Nephron progenitor cell (in vitro differentiated cells): Measurements from ENCODE around the gene PYGO2.
A peak's percentile ranks its signal among the peaks of the same experiment; 100 is the strongest.

ENCODE experiments used
- DNase-seq: peaks from one replicate; pipeline ENCODE4 v3.0.0; 2021
- H3K27ac Mint-ChIP-seq: 2 replicates; pipeline ENCODE4 v1.8.0; 2021; ENCODE audit warnings: mild to moderate bottlenecking, moderate library complexity, mixed read lengths
- H3K27me3 Mint-ChIP-seq: 2 replicates; pipeline ENCODE4 v1.8.0; 2021; ENCODE audit warnings: mild to moderate bottlenecking, low read depth, mixed read lengths; ENCODE audit not compliant: poor library complexity
- H3K36me3 Mint-ChIP-seq: 2 replicates; pipeline ENCODE4 v1.8.0; 2021; ENCODE audit warnings: low read depth, mixed read lengths
- H3K4me1 Mint-ChIP-seq: 2 replicates; pipeline ENCODE4 v1.8.0; 2021; ENCODE audit warnings: mixed read lengths
- H3K4me3 Mint-ChIP-seq: 2 replicates; pipeline ENCODE4 v1.8.0; 2021; ENCODE audit warnings: mild to moderate bottlenecking, moderate library complexity, mixed read lengths
- H3K9me3 Mint-ChIP-seq: 2 replicates; pipeline ENCODE4 v1.8.0; 2021; ENCODE audit warnings: mild to moderate bottlenecking, moderate library complexity, mixed read lengths
- TF ChIP-seq, protein P1 (sequence below): fragments of 200-600 bp; sonication (generic); IDR thresholded peaks from 2 replicates; pipeline ENCODE4 v1.5.0; 2021; ENCODE audit warnings: antibody characterized with exemption

Gene PYGO2

GRCh38 chr1:154962156-154962749 is 671 bp upstream of the PYGO2 start:
- Mint-ChIP-seq H3K27ac (peak overlapping the region; percentile 94), H3K27me3 (no peaks in the 10 kb centered on the region), H3K4me1 (peaks cover 44% of the 10 kb centered on the region), H3K9me3 (no peaks in the 10 kb centered on the region), H3K36me3 (peaks cover 34% of the 10 kb centered on the region), H3K4me3 (peak overlapping the region; percentile 89)
- TF ChIP-seq, protein P1, sequence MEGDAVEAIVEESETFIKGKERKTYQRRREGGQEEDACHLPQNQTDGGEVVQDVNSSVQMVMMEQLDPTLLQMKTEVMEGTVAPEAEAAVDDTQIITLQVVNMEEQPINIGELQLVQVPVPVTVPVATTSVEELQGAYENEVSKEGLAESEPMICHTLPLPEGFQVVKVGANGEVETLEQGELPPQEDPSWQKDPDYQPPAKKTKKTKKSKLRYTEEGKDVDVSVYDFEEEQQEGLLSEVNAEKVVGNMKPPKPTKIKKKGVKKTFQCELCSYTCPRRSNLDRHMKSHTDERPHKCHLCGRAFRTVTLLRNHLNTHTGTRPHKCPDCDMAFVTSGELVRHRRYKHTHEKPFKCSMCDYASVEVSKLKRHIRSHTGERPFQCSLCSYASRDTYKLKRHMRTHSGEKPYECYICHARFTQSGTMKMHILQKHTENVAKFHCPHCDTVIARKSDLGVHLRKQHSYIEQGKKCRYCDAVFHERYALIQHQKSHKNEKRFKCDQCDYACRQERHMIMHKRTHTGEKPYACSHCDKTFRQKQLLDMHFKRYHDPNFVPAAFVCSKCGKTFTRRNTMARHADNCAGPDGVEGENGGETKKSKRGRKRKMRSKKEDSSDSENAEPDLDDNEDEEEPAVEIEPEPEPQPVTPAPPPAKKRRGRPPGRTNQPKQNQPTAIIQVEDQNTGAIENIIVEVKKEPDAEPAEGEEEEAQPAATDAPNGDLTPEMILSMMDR: no peak
- no peak for DNase-seq

DNA sequence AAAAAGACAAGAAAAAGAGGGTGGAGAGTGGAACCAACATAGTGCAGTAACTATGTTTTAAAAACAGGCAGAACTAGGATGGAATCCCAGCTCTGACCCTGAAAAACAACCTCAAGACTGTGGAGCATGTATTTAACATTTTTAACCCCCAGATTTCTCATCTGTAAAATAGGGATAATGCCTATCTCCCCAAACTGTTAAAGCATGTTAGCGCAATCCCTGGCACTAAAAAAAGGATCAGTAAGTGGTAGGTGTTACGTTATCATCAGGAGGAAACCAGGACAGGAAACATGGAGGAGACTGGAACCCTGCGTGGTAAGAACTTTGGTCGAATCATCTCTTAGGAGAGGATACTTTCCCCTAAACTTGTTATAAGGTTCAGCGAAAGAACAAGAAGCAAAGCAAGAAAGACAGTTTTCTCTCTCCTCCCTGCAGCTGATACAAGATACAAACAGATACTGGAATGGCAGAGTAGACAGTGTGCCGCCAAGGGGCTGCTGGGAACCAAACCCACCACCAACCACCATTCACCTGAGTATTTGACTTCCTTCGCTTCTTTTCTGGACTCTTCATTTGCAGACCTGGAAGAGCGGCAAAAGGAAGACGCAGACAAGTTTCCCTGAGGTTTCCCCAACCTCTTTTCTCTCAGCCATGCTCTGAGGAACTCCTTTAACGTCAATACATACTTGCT is 991 bp downstream of the PYGO2 start:
- peaks cover 57% of the 10 kb centered on the region for H3K4me1 Mint-ChIP-seq
- peak overlapping the region; percentile 97 for H3K27ac Mint-ChIP-seq
- H3K36me3 Mint-ChIP-seq: peaks cover 24% of the 10 kb centered on the region
- TF ChIP-seq, protein P1: no peak
- no peaks in the 10 kb centered on the region for H3K9me3 Mint-ChIP-seq
- H3K4me3 Mint-ChIP-seq: peak overlapping the region; percentile 97
- H3K27me3 Mint-ChIP-seq: no peaks in the 10 kb centered on the region
- DNase-seq: no peak

- DNase-seq: no peak
- H3K27ac Mint-ChIP-seq: no peak overlapping the region
- H3K27me3 Mint-ChIP-seq: no peaks in the 10 kb centered on the region
- H3K4me1 Mint-ChIP-seq: peaks cover 69% of the 10 kb centered on the region
- TF ChIP-seq, protein P1: no peak
- H3K4me3 Mint-ChIP-seq: peak overlapping the region; percentile 97
- H3K36me3 Mint-ChIP-seq: peaks cover 12% of the 10 kb centered on the region
- H3K9me3 Mint-ChIP-seq: no peaks in the 10 kb centered on the region
These were observed 2.2 kb downstream of the PYGO2 start for GRCh38 chr1:154959426-154959780.

- no peaks in the 10 kb centered on the region for H3K9me3 Mint-ChIP-seq
- no peaks in the 10 kb centered on the region for H3K27me3 Mint-ChIP-seq
- H3K4me3 Mint-ChIP-seq: peak overlapping the region; percentile 16
- H3K27ac Mint-ChIP-seq: no peak overlapping the region
- TF ChIP-seq, protein P1: no peak
- peaks cover 71% of the 10 kb centered on the region for H3K4me1 Mint-ChIP-seq
- no peak for DNase-seq
- peaks cover 9% of the 10 kb centered on the region for H3K36me3 Mint-ChIP-seq
These were observed 2.7 kb downstream of the PYGO2 start for GRCh38 chr1:154958681-154959425.

DNA sequence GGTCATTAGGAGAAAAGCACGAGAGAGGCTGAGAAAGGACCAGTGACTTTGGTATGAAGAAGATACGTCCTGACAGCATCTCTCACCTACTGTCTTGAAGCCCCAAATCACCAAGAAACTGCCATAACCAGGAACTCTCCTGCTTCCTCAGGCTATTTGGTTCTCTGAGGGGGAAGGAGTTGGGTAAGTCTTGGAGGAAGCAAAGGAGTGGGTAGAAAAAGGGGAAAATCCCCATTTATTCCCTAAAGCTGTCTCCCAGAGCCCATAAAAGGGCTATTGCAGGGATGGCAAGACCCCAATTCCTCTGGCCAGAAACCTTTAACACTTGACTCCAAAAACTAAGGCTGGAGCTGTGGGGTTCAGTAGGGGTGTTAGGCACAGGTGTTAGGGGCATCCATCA is 3.5 kb downstream of the PYGO2 start:
- Mint-ChIP-seq H3K36me3 (peaks cover 5% of the 10 kb centered on the region), H3K27me3 (no peaks in the 10 kb centered on the region), H3K27ac (peak overlapping the region; percentile 64), H3K4me1 (peaks cover 72% of the 10 kb centered on the region), H3K4me3 (no peak overlapping the region), H3K9me3 (no peaks in the 10 kb centered on the region)
- DNase-seq: no peak
- TF ChIP-seq, protein P1: no peak
